UCSD-AML1 (cell line): ENCODE results near the gene CRYBB2.
"Not testable (repeated sequence)": the region's sequence is repeated elsewhere in the genome, so short reads cannot be mapped to it uniquely, and the experiment has no call there.

Source experiments
- DNase-seq: peaks from one replicate; lab custom pipeline; 2025; ENCODE audit not compliant: unreplicated experiment; lab: John Stamatoyannopoulos, UW

CRYBB2 gene

DNA sequence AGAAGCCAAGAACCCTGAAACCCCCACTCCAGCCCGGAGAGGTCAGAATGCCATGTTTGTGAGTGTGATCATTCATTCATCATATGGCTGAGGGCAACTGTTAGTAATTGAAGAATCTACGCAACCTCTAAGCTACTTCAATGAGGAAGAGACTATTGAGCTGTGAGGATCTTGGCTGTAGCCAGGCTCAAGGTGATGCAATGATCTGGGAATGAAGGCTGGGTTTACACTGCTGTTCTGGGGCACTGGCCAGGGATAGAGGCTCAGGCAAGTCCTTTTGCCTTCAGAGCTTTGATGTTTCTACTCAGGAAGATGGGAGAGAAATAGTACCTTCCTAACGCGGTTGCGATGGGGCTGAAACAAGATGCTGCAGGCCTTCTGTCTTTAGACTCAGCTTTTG, 12.9 kb downstream of the CRYBB2 start:
- no peak for DNase-seq

DNA sequence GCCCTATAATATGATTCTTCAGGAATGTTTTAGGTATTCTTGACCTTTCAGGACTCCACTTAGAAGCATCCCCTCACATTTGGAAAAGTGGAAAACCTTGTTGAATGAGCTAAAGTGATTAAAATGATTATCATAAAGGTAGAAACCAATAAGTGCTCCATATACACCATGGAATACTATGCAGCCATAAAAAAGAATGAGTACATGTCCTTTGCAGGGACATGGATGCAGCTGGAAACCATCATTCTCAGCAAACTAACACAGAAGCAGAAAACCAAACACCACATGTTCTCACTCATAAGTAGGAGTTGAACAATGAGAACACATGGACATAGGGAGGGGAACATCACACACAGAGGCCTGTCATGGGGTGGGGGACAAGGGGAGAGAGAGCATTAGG, 14.3 kb downstream of the CRYBB2 start:
- not testable (repeated sequence) for DNase-seq

DNA sequence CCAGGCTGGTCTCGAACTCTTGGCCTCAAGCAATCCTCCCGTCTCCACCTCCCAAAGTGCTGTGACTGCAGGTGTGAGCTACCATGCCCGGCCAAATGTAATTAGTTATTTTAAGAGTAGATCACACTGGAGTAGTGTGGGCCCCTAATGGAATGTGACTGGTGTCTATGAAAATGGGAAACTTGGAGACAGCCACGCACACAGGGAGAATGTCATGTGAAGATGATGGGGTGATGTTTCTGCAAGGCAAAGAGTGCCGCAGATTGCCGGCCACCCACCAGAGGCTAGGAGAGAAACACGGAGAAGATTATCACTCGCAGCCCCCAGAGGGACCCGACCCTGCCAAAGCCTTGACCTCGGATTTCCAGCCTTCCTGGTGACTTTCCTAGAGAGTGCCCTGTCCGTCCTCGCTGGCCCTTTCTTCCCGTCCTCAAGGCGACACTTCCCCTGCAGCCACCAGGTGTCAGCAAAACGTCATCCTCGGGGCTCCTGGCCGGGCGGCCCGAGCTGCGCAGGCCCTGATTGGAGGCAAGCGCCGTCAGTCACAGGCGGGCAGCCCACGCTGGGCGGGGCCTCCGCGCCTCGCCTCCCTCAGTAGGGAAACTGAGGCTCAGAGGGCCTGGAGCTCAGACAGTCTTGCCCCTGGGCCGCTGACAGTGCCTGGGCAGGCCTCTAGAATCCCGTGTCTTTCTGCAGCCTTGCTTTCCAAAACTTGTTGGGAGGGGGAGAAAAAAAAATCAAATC, 16.3 kb downstream of the CRYBB2 start:
- DNase-seq, result peak; percentile 70

DNA sequence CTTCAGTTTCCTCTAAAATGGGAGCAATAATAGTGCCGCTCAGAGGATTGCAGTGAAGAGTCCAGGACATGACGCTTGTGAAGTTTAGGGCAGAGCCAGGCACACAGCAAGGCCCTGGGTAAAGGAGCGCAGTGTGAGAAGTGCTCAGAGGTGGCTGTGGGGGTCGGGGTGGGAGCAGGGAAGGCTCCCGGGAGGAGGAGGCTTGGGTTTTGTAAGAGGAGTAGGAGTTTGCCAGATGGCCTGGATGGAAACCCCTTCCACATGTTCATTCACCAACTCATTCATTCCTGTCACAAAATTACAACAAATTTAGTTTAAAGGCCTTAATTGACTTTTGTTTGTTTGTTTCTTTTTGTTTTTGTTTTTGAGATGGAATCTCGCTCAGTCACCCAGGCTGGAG, 17.0 kb downstream of the CRYBB2 start:
- DNase-seq, result no peak

DNA sequence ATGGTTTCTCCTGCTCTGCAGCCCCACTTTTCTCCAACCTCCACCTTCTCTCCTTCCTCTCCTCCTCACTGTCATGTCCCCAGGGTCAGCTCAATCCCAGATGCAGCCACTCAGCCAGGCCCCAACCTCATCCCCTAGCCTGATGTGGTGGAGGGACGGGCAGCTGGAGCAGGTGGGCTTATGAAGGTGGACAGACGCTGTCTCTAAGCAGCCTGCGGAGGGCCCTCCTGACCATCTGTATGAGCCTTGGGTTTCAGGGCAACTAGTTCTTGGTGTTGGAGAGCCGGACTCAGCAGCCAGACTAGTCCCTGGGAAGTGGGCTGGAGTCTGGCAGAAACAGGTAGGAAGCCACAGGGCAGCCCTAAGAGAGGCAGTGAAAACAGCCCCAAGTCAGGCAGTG, 18.1 kb downstream of the CRYBB2 start:
- DNase-seq, result no peak

DNA sequence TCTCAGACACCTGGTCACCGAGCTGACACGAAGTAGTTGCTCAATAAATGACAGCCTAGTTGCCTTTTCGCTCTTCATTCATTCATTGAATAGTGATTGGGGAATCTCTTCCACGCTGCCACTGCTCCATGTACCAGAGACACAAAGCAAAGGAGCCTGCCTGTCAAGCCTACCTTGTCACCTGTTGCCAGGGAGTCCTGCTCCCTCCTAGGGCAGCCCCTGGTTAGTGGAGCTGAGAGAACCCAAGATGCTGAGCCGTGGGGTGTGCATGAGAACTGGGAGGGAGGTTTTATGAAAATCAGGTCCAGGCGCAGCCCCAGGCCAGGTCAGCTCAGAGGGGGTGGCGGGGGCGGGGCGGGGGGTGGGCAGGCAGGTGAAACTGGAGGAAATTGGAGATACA, 18.6 kb downstream of the CRYBB2 start:
- DNase-seq, result not testable (repeated sequence)

DNA sequence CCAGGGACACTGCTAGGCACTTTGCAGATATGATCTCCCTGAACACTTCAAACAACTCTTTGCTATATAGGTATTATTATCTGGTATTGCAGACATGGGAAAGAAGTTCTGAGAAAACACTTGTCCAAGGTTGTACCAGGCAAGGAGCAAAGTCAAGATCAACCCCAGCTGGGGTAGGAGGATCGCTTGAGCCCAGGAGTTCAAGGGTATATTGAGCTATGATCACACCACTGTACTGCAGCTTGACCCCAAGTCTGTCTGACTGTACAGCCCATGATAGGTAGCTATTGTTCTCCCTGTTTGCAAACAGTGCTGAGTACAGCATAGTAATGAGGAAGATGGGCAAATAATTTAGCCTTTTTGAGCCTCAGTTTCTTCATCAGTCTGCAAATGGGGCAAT, 35.7 kb downstream of the CRYBB2 start:
- DNase-seq, result not testable (repeated sequence)

DNA sequence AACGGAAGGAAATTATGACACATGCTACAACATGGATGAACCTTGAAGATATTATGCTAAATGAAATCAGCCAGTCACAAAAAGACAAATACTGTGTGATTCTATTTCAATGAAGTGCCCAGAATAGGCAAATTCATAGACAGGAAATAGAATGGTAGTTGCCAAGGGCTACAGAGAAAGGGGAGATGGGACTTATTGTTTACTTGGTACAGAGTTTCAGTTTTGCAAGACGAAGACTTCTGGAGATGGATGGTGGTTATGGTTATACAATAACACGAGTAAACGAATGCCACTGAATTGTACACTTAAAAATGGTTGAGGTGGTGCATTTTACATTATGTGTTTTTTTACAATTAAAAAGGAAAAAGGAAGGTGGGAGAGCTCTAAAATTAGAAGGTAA, 48.1 kb downstream of the CRYBB2 start:
- not testable (repeated sequence) for DNase-seq

DNA sequence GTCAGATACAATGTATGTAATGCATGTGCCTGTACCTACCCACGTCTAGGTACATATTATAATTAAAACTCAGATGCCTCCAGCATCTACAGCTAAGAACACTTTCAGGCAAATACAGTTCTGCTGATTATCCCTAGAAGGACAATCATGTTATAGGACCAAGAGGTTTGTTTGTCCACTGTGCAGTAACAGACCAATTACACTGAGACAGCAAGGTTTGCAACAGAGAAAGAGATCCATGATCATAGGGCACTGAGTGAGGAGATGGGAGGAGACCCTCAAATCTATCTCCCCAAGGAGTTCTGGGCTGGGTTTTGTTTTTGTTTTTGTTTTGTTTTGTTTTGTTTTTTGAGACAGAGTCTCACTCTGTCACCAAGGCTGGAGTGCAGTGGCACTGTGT, 49.5 kb downstream of the CRYBB2 start:
- DNase-seq, result not testable (repeated sequence)

DNA sequence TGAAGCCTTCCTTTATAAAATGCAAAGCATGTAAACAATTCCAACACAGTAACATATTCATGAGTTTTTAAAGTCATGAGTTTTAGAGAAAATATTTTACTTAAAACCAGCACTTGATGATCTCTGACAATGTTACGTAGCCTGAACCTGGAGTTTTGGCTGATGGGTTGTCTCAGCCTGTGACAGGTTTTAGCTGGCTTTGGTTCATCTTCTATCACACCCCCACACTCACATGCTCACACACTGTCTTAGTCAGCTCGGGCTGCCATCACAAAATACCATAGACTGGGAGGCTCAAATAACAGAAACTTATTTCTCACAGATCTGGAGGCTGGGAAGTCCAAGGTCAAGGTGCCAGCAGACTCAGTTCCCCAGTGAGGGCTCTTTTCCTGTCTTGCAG, 50.6 kb downstream of the CRYBB2 start:
- DNase-seq, result not testable (repeated sequence)

DNA sequence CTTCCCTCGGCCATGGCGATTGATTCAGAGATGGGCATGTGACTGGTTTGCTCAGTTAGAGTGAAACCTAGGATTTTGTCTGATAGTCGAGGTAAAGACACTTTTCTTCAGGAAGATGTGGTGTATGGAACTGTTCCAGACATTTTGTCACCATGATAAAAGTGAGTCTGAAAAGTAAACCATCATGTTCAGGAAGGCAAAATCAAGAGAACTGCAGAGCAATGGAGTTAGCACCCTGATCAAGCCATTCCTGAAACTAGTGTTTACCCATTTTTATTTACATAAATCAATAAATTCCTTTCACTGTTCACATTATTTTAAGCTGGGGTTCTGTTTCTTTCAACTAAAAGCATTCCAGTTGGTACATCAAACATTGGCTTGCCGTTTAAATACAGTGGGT, 53.8 kb downstream of the CRYBB2 start:
- DNase-seq, result not testable (repeated sequence)

DNA sequence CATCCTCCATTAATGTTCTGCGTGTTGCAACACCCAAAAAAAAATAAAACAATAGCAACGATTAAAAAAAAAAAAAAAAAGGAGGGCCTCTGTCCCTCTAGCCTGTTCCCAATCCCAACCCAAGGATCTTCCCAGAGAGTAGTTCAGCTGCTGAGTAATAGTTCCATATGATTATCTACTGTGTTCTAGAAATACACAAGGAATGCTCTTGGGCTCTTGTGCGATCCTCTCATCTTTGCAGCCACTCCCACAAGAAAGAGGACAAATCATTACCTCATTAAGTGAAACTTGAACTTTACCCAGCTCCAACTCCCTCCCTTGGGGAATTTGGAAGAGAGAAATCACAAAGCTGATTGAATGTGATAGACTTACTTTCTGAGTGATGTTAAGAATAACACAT, 54.5 kb downstream of the CRYBB2 start:
- DNase-seq, result not testable (repeated sequence)

DNA sequence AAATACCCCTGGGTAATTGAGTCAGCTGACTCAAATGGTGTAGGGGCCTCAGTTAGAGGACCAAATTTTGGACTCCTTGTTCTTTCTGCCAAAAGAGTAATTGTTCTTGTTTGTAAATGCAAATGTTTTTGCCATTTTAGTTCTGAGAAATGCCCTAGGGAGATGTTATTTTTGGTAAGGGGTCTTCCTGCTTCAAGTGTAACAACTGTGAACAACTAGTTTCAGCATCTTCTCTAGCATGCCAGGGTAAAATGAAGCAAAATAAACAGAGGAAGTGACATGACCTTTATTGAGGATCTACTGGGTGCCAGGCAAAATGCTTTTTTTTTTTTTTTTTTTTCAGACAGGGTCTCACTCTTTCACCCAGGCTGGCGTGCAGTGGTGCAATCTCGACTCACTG, 60.7 kb downstream of the CRYBB2 start:
- not testable (repeated sequence) for DNase-seq
